DOHH2 (cell line): Measurements from ENCODE around the gene PRDM1.

Experiments
- H3F3A ChIP-seq: fragments of 200-600 bp; sonication (generic), shearing (Covaris generic); 2 replicates; pipeline ENCODE4 v1.6.0; 2016; ENCODE audit warnings: antibody characterized with exemption, mild to moderate bottlenecking; ENCODE audit not compliant: control insufficient read depth, insufficient read depth
- H3K27ac ChIP-seq: fragments of 200-600 bp; sonication (generic); 2 replicates; pipeline ENCODE4 v1.5.1; 2014; ENCODE audit warnings: low read depth, mild to moderate bottlenecking, low read length, moderate library complexity
- H3K27me3 ChIP-seq: fragments of 200-600 bp; sonication (generic); 2 replicates; pipeline ENCODE4 v1.6.1; 2014; ENCODE audit warnings: mild to moderate bottlenecking, low read length, mixed read lengths; ENCODE audit not compliant: control insufficient read depth
- H3K36me3 ChIP-seq: fragments of 200-600 bp; sonication (generic); 2 replicates; pipeline ENCODE4 v1.6.1; 2014; ENCODE audit warnings: mild to moderate bottlenecking, low read length, moderate library complexity, mixed read lengths; ENCODE audit not compliant: control insufficient read depth
- H3K4me1 ChIP-seq: fragments of 200-600 bp; sonication (generic); 2 replicates; pipeline ENCODE4 v1.6.1; 2014; ENCODE audit warnings: mild to moderate bottlenecking, low read length, mixed read lengths; ENCODE audit not compliant: control insufficient read depth
- H3K4me2 ChIP-seq: fragments of 200-600 bp; sonication (generic); 2 replicates; pipeline ENCODE4 v1.6.0; 2014; ENCODE audit warnings: mild to moderate bottlenecking, low read length, moderate library complexity
- H3K4me3 ChIP-seq: fragments of 200-600 bp; sonication (generic); 2 replicates; pipeline ENCODE4 v1.5.1; 2014; ENCODE audit warnings: mild to moderate bottlenecking, low read length, mixed read lengths
- H3K79me2 ChIP-seq: fragments of 200-600 bp; sonication (generic); 2 replicates; pipeline ENCODE4 v1.6.1; 2014; ENCODE audit warnings: mild to moderate bottlenecking, low read length, mixed read lengths; ENCODE audit not compliant: control insufficient read depth
- H3K9me2 ChIP-seq: fragments of 200-600 bp; sonication (generic); replicated peaks from 2 replicates; pipeline ENCODE4 v1.6.1; 2014; ENCODE audit warnings: mild to moderate bottlenecking, low read length, mixed read lengths; ENCODE audit not compliant: control insufficient read depth
- H3K9me3 ChIP-seq: fragments of 200-600 bp; sonication (generic); 2 replicates; pipeline ENCODE4 v1.6.1; 2014; ENCODE audit warnings: antibody characterized with exemption, low read length, mixed read lengths; ENCODE audit not compliant: control insufficient read depth, insufficient read depth
- H4K20me1 ChIP-seq: fragments of 200-600 bp; sonication (generic); 2 replicates; pipeline ENCODE4 v1.6.0; 2014; ENCODE audit warnings: low read depth, mild to moderate bottlenecking, antibody characterized with exemption, low read length, moderate library complexity; ENCODE audit not compliant: control insufficient read depth, insufficient read depth
- CTCF ChIP-seq: fragments of 200-600 bp; sonication (generic); IDR thresholded peaks from one replicate; pipeline ENCODE4 v1.5.1; 2014; ENCODE audit warnings: antibody characterized with exemption, mild to moderate bottlenecking, low read depth, low read length; ENCODE audit not compliant: poor library complexity, severe bottlenecking
- EZH2phosphoT487 ChIP-seq: fragments of 200-600 bp; sonication (generic); IDR thresholded peaks from 2 replicates; pipeline ENCODE4 v1.6.1; 2017; ENCODE audit warnings: borderline replicate concordance, mild to moderate bottlenecking, antibody characterized with exemption, low read length, moderate library complexity, mixed read lengths

The PRDM1 gene

GRCh38 chr6:106134906-106135634 is 48.9 kb downstream of the PRDM1 start:
- Histone ChIP-seq H3K27me3 (peaks cover 4% of the 10 kb centered on the region; the same call in 1 of the 2 replicates), H3K9me2 (no peaks in the 10 kb centered on the region), H3K4me3 (no peak overlapping the region), H3F3A (no peaks in the 10 kb centered on the region), H3K79me2 (no peaks in the 10 kb centered on the region), H3K4me2 (no peak overlapping the region), H3K9me3 (no peaks in the 10 kb centered on the region), H3K4me1 (no peaks in the 10 kb centered on the region), H4K20me1 (no peaks in the 10 kb centered on the region), H3K36me3 (no peaks in the 10 kb centered on the region), H3K27ac (no peak overlapping the region)
- TF ChIP-seq CTCF (no peak), EZH2phosphoT487 (no peak)

- Histone ChIP-seq H3F3A (no peaks in the 10 kb centered on the region), H3K79me2 (no peaks in the 10 kb centered on the region), H3K4me1 (no peaks in the 10 kb centered on the region), H3K36me3 (no peaks in the 10 kb centered on the region), H3K4me3 (no peak overlapping the region), H3K9me3 (no peaks in the 10 kb centered on the region), H3K9me2 (no peaks in the 10 kb centered on the region), H4K20me1 (no peaks in the 10 kb centered on the region), H3K4me2 (no peak overlapping the region), H3K27ac (no peak overlapping the region), H3K27me3 (peaks cover 4% of the 10 kb centered on the region; the same call in 1 of the 2 replicates)
- TF ChIP-seq EZH2phosphoT487 = no peak
- no peak for TF ChIP-seq CTCF
Observed at GRCh38 chr6:106135911-106136571, 49.9 kb downstream of the PRDM1 start.

GRCh38 chr6:106136845-106137244 is 50.7 kb downstream of the PRDM1 start:
- Histone ChIP-seq H3K4me1 (peaks cover 6% of the 10 kb centered on the region), H3K9me3 (no peaks in the 10 kb centered on the region), H3K36me3 (no peaks in the 10 kb centered on the region), H3K27ac (no peak overlapping the region), H3F3A (no peaks in the 10 kb centered on the region), H3K9me2 (no peaks in the 10 kb centered on the region), H3K79me2 (no peaks in the 10 kb centered on the region), H3K4me2 (no peak overlapping the region), H3K4me3 (no peak overlapping the region), H3K27me3 (peaks cover 4% of the 10 kb centered on the region; the same call in 1 of the 2 replicates), H4K20me1 (no peaks in the 10 kb centered on the region)
- no peak for TF ChIP-seq EZH2phosphoT487
- TF ChIP-seq CTCF = no peak
